Measurements from ENCODE around the gene NACAD.

Gene NACAD

GRCh38 chr7:45123913-45124710, 35.3 kb upstream of the NACAD start:
- no peak overlapping the region for H3K4me3 ChIP-seq (ENCODE audit: low read depth, low read length)
- TF ChIP-seq CTCF (IDR thresholded peaks at IDR 0.05; ENCODE audit: borderline replicate concordance, insufficient read depth, low read depth, low read length): no peak

GRCh38 chr7:45122975-45123860, 34.4 kb upstream of the NACAD start:
- no peak for TF ChIP-seq CTCF (IDR thresholded peaks at IDR 0.05; ENCODE audit: borderline replicate concordance, insufficient read depth, low read depth, low read length)
- no peak overlapping the region for H3K4me3 ChIP-seq (ENCODE audit: low read depth, low read length)

- no peak overlapping the region for H3K4me3 ChIP-seq (ENCODE audit: low read depth, low read length)
- no peak for TF ChIP-seq CTCF (IDR thresholded peaks at IDR 0.05; ENCODE audit: borderline replicate concordance, insufficient read depth, low read depth, low read length)
Observed at GRCh38 chr7:45119550-45119949, 30.8 kb upstream of the NACAD start.

GRCh38 chr7:45118889-45119331, 30.1 kb upstream of the NACAD start:
- TF ChIP-seq CTCF (IDR thresholded peaks at IDR 0.05; ENCODE audit: borderline replicate concordance, insufficient read depth, low read depth, low read length): no peak
- H3K4me3 ChIP-seq (ENCODE audit: low read depth, low read length): no peak overlapping the region

- no peak for TF ChIP-seq CTCF (IDR thresholded peaks at IDR 0.05; ENCODE audit: borderline replicate concordance, insufficient read depth, low read depth, low read length)
- no peak overlapping the region for H3K4me3 ChIP-seq (ENCODE audit: low read depth, low read length)
Observed at GRCh38 chr7:45118292-45118691, 29.5 kb upstream of the NACAD start.

- no peak overlapping the region for H3K4me3 ChIP-seq (ENCODE audit: low read depth, low read length)
- no peak for TF ChIP-seq CTCF (IDR thresholded peaks at IDR 0.05; ENCODE audit: borderline replicate concordance, insufficient read depth, low read depth, low read length)
Observed at GRCh38 chr7:45117582-45117981, 28.8 kb upstream of the NACAD start.

Data from GM12875 (cell line).